Lung (tissue), 12 donors: ENCODE data around the gene SND1. TPM values are rescaled to one million over a fixed set of nuclear protein-coding genes. Genes with fewer than 3 reads are reported as not detected.

ENCODE experiments used
- ATAC-seq: fragments of 200-7000 bp; cut with Tn5 transposase; one replicate; pipeline ENCODE4 v1.9.1; 2020; ENCODE audit warnings: moderate number of reproducible peaks; ENCODE audit not compliant: insufficient read depth, low FRiP score
- DNase-seq, 3 donors: peaks; one replicate each; pipeline ENCODE4 v3.0.0-alpha.2; 2013 to 2017
- H3K27ac ChIP-seq, 2 donors: one replicate each; pipeline ENCODE4 v1.5.1; 2013; ENCODE audit warnings: mild to moderate bottlenecking in 2 of 2, moderate library complexity in 2 of 2, control low read depth in 1 of 2, inconsistent platforms in 1 of 2, low read depth in 1 of 2, low read length in 1 of 2
- H3K27me3 ChIP-seq, 3 donors: one replicate each; pipeline ENCODE4 v1.5.1; 2013; ENCODE audit warnings: low read length in 2 of 3; ENCODE audit not compliant: control insufficient read depth in 3 of 3, insufficient read depth in 3 of 3
- H3K36me3 ChIP-seq, 4 donors: one replicate each; pipeline ENCODE4 v1.5.1; 2013; ENCODE audit warnings: low read length in 4 of 4, mild to moderate bottlenecking in 1 of 4, moderate library complexity in 1 of 4; ENCODE audit not compliant: control insufficient read depth in 4 of 4, insufficient read depth in 4 of 4
- H3K4me1 ChIP-seq, 5 donors: one replicate each; pipeline ENCODE4 v1.5.1; 2013; ENCODE audit warnings: low read length in 5 of 5, mild to moderate bottlenecking in 2 of 5, moderate library complexity in 1 of 5; ENCODE audit not compliant: control insufficient read depth in 5 of 5, insufficient read depth in 5 of 5
- H3K4me3 ChIP-seq: one replicate; pipeline ENCODE4 v1.5.1; 2013; ENCODE audit warnings: mild to moderate bottlenecking, control low read depth, moderate library complexity
- H3K9ac ChIP-seq, 2 donors: one replicate each; pipeline ENCODE4 v1.5.1; 2013; ENCODE audit warnings: low read length in 2 of 2, control low read depth in 1 of 2; ENCODE audit not compliant: insufficient read depth in 1 of 2
- H3K9me3 ChIP-seq, 4 donors: one replicate each; pipeline ENCODE4 v1.5.1; 2013; ENCODE audit warnings: low read length in 3 of 4, mild to moderate bottlenecking in 1 of 4, moderate library complexity in 1 of 4; ENCODE audit not compliant: control insufficient read depth in 4 of 4, insufficient read depth in 3 of 4
- CTCF ChIP-seq: IDR thresholded peaks from 2 replicates; pipeline ENCODE4 v1.5.1; 2012; ENCODE audit warnings: mild to moderate bottlenecking; ENCODE audit errors: control extremely low read depth, extremely low read depth
- WGBS, 2 donors: extraction: QIAGEN DNeasy Blood & Tissue Kit; methylation state at CpG; one replicate each; pipeline ENCODE4 v1.1.7; 2013; 5-methylcytosine and 5-hydroxymethylcytosine counted together
- polyA plus RNA-seq, 2 donors: library from polyadenylated mRNA; stranded (reverse); fragments of 200-250 nt; gene quantifications; one replicate each; pipeline ENCODE4 v1.2.1, GENCODE V29; 2013
- total RNA-seq, 2 donors: library from RNA; depleted of rRNA in 1 of 2; stranded (reverse); fragments of >200 nt in 1 of 2; gene quantifications; one replicate each; pipeline ENCODE4 v1.2.1, GENCODE V29; 2014 to 2021
- donor health status: control.
- donor health status: control.
- donor health status: Bipolar disorder and iron deficiency.
- donor health status: healthy.
- donor health status: DM: yes; HTN: yes; CAD: no.

Gene SND1
- total and polyA plus RNA-seq, 4 donors = 94.5 to 210 (median 137) TPM

GRCh38 chr7:128068785-128069184 is 416.8 kb downstream of the SND1 start:
- 93 to 96% methylated on average over 8 of the region's 8 CpGs for WGBS, 2 donors
- H3K4me3 ChIP-seq = no peak overlapping the region
- ATAC-seq = no peak
- peaks cover 0 to 13% (median 0%) of the 10 kb centered on the region in 4 donors for H3K36me3 ChIP-seq
- H3K27me3 ChIP-seq = no peaks in the 10 kb centered on the region
- no peak overlapping the region for H3K9ac ChIP-seq
- no peak for DNase-seq
- no peaks in the 10 kb centered on the region for H3K4me1 ChIP-seq
- no peak for TF ChIP-seq CTCF
- no peaks in the 10 kb centered on the region for H3K9me3 ChIP-seq
- no peak overlapping the region for H3K27ac ChIP-seq

GRCh38 chr7:128069373-128070364 is 417.7 kb downstream of the SND1 start:
- peaks cover 0 to 14% (median 0%) of the 10 kb centered on the region in 4 donors for H3K36me3 ChIP-seq
- H3K27me3 ChIP-seq = no peaks in the 10 kb centered on the region
- no peak for TF ChIP-seq CTCF
- no peak overlapping the region for H3K9ac ChIP-seq
- H3K4me3 ChIP-seq = no peak overlapping the region
- 80 to 86% methylated on average over 8 of the region's 8 CpGs for WGBS, 2 donors
- ATAC-seq = peak; percentile 59
- H3K27ac ChIP-seq = no peak overlapping the region
- H3K4me1 ChIP-seq = no peaks in the 10 kb centered on the region
- no peaks in the 10 kb centered on the region for H3K9me3 ChIP-seq
- DNase-seq = no peak

GRCh38 chr7:128071376-128071775 is 419.4 kb downstream of the SND1 start:
- Histone ChIP-seq H3K27ac (no peak overlapping the region), H3K4me3 (no peak overlapping the region), H3K4me1 (peaks cover 0 to 14% (median 0%) of the 10 kb centered on the region in 5 donors), H3K9ac (no peak overlapping the region), H3K36me3 (peaks cover 0 to 13% (median 0%) of the 10 kb centered on the region in 4 donors), H3K9me3 (no peaks in the 10 kb centered on the region), H3K27me3 (no peaks in the 10 kb centered on the region)
- DNase-seq = no peak
- WGBS, 2 donors = 79 to 88% methylated on average over 6 of the region's 6 CpGs
- no peak for TF ChIP-seq CTCF
- no peak for ATAC-seq
